NCI-H2107 (cell line): ENCODE results near the gene TPRG1L.
A peak's percentile ranks its signal among the peaks of the same experiment; 100 is the strongest.

Experiments used
- DNase-seq: peaks from one replicate; lab custom pipeline; 2025; lab: John Stamatoyannopoulos, UW

Gene TPRG1L

DNA sequence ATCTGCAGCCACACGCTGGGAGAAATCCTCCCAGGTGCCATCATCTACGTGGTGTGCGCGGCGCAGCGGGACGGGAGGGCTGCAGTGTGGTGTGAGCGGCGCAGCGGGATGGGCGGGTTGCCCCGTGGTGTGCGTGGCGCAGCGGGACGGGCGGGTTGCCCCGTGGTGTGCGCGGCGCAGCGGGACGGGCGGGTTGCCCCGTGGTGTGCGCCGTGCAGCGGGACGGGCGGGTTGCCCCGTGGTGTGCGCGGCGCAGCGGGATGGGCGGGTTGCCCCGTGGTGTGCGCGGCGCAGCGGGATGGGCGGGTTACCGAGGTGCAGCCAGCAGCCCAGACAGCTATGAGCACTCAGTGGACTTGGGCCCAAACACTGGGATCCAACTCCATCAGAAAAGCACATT is 20.4 kb downstream of the TPRG1L start:
- DNase-seq = no peak

DNA sequence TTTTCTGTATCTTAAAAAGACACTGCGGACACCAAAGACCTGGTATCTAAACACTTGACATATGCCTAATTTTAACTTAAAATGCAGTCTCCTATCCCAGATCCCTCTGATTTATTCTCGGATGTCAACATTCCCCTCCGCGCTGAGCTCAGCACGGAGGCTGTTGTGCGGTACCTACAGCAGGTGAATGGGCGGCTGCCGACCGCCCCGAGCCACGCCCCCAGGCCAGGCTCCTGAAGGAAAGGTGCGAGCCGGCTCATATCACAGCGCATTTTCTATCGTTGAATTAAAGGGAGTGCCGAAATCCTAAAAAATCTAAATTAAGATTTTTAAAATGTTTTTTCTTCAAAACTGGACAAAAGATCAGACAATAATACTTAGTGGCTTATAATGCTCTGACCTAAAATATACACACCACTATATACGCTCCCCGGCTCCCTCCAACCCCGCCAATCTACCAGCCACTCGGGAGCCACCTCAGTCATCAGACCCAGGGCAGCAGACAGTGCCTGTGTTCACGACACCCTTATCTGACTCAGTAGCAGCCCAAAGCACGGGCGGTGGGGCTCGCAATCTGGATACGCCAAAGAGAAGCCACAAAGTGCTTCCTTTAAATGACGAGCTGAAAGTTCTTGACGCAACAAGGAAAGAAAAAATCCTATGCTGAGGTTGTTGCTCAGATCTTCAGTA is 21.0 kb downstream of the TPRG1L start:
- DNase-seq = no peak

DNA sequence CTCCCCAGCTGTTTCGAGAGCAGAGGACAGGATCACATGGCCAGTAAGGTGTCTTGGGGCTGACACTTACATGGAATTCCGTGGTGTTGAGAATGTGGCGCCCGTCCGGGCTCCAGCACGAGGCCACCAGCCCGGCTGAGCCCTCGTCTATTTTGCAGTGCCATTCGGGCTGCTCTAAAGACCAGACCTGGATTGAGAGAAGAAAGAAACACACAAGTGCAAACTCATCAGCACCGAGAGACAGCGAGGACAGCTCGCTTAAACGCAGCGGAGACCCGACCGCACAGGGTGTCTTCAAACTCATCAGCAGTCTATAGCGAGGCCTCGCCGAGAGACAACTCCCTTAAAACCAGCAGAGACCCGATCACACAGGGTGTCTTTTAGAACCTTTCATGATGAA is 21.8 kb downstream of the TPRG1L start:
- DNase-seq = no peak

GRCh38 chr1:3649342-3650247 is 24.8 kb downstream of the TPRG1L start, which contains the start of gene WRAP73:
Gene WRAP73 (minus strand): TSS chr1:3650103. CDS start chr1:3649999, 104 bp downstream.
- peak; percentile 18 for DNase-seq

GRCh38 chr1:3650248-3651025 is 25.6 kb downstream of the TPRG1L start:
- DNase-seq = no peak

- no peak for DNase-seq
These were observed 26.5 kb downstream of the TPRG1L start for GRCh38 chr1:3651026-3651929.

DNA sequence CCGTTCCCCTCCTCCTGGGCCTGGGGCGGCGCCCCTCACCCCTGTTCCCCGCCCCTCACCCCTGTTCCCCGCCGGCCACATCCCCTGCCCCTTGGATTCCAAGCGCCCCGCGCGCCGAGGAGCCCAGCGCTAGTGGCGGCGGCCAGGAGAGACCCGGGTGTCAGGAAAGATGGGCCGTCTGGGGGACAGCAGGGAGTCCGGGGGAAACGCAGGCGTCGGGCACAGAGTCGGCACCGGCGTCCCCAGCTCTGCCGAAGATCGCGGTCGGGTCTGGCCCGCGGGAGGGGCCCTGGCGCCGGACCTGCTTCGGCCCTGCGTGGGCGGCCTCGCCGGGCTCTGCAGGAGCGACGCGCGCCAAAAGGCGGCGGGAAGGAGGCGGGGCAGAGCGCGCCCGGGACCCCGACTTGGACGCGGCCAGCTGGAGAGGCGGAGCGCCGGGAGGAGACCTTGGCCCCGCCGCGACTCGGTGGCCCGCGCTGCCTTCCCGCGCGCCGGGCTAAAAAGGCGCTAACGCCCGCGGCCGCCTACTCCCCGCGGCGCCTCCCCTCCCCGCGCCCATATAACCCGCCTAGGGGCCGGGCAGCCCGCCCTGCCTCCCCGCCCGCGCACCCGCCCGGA is 27.2 kb downstream of the TPRG1L start, which contains the start of gene TP73:
TSS of gene TP73 (plus strand) at position 587 of the 618 bp plus-strand sequence. CDS start 29,850 bp downstream, outside the sequence.
- no peak for DNase-seq

GRCh38 chr1:3652548-3653285 is 27.9 kb downstream of the TPRG1L start:
- no peak for DNase-seq

DNA sequence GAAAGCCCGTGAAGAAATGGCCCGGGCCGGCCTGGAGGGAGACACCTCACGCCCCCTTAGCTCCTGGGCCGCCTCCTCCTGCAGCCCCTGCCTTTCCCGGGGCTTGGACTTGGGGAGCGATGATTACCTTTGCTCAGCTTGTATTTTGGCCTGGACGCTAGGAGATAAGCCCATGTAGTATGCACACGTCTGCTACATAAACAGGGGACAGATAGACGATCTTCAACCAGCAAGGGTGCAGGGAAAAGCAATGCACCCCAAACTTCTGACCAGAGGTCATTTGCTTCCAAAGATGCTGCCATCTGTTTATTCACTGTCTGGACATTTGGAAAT is 28.4 kb downstream of the TPRG1L start:
- DNase-seq = no peak

- DNase-seq = no peak
These were observed 29.9 kb downstream of the TPRG1L start for GRCh38 chr1:3654549-3655281.

DNA sequence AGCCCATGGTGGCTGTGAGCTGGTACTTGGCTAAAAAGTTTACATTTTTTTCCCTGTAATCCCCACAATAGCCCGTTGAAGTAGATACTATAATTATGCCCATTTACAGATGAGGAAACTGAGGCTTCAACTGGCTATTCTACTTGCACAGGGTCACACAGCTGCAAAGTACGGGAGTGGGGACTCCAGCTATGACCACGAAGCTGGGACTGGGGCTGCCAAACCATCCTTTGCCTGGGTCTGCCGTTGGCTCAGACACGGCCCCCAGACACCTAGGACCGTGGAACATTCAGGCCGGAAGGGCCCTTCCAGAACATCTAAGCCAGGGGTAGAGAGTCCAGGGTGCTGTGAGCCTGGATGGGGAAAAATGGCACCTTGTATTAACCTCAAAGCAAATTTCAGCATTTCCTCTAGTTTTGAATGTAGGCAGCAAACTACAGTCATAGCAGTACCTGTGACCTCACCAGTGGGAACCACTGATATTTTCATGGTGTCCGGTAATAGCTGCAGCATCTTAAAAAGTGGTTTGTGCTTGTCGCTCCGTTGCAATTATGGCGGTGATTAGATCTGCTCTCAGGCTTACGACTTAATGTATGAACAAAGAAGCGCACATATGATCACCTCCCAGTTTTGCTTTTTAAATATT is 31.8 kb downstream of the TPRG1L start:
- no peak for DNase-seq

DNA sequence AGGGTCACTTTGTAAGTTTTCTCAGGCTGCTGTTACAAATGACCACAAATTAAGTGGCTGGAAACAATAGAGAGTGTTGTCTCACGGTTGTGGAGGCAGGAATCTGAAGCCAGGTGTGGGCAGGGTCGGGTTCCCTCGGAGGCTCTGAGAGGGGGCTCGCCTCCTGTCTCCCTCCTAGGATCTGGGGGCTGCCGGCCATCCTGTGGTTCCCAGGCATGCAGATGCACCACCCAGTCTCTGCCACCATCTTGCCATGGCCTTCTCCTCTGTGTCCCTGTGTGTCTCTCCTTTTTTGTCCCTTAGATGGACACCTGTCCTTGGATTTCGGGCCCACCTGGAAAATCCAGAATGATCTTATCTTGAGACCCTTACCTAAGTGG is 32.3 kb downstream of the TPRG1L start:
- DNase-seq = no peak

GRCh38 chr1:3657578-3658230 is 32.9 kb downstream of the TPRG1L start:
- no peak for DNase-seq

DNA sequence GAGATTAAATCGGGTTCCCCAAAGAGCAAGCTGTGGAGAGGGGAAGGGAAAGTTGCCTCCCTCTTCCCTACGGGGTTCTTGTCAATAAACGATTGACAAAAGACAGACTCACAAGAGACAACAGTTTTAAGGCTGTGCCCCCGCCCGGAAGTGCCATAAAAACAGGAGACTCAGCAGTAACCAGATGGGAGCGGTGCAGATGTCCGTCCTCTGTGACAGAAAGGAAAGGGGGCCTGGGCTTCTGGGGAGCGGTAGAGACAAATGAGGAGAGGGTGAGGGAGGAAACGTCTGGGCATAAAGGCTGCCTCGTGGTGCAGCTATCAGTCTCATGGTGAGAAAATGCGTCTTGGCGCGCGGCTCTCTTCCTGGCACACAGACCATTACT is 33.4 kb downstream of the TPRG1L start:
- no peak for DNase-seq

DNA sequence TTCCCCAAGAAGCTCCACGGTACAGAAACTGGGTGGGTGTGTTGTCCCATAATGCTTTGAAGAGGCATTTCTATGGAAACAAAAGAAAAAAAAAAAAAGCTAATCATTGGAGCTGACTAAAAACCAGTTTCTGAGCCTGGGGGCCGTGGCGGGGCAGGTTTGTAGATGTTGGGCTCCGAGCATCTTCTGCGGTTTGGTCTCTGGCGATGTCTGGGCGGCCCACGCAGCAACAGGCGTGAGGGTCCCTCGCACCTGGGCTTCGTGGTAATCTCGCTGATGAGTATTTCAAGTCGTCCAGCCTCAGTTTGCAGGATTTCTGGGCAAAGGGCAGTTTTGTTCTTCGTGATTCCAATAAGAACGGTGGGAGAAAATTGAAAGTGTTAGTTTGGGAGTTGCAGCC is 34.3 kb downstream of the TPRG1L start:
- no peak for DNase-seq

- DNase-seq = no peak
These were observed 35.9 kb downstream of the TPRG1L start for GRCh38 chr1:3660704-3661103.

- DNase-seq = no peak
These were observed 36.8 kb downstream of the TPRG1L start for GRCh38 chr1:3661631-3662030.

DNA sequence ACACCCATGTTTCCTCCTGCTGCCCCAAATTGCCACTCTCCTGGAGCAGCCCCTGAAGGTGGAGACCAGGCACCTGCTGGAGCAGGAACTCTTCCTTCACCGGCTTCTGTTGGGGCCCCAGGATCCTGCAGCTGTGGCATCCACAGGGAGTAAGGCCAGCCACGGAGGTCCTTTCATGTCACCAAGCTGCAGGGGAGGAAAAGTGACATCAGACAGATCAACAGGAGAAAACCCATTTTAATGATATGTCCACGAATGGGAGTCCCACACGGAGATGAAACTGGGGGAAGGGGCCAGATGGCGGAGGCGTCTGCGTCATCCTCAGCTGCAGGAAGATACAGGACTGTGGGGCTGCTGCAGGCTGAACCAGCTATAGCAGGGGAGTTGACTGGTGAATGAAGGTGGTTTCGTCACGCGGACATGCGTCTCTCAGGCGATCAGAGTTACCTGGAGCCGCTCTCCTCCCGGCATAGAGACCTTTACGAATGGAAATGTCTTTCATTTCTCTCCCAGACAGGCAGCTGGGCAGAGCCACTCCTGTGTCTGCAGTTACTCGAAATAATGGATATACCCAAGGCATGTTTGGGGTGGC is 37.4 kb downstream of the TPRG1L start:
- no peak for DNase-seq
